LHCN-M2 (cell line): ENCODE data around the gene ARPC3. TPM values are rescaled to one million over a fixed set of nuclear protein-coding genes. Genes with fewer than 3 reads are reported as not detected.
A peak's percentile ranks its signal among the peaks of the same experiment; 100 is the strongest.
"Not testable (repeated sequence)": the region's sequence is repeated elsewhere in the genome, so short reads cannot be mapped to it uniquely, and the experiment has no call there.

Experiments
- DNase-seq: peaks from one replicate; pipeline ENCODE4 v3.0.0-alpha.2; 2012; ENCODE audit warnings: low read depth
- polyA plus RNA-seq: library from polyadenylated mRNA; unstranded; fragments of >200 nt; gene quantifications from one replicate; pipeline ENCODE4 v1.2.1, GENCODE V29; 2012; ENCODE audit warnings: missing spikeins
- total RNA-seq: library from RNA; depleted of rRNA; stranded (reverse); fragments of >200 nt; gene quantifications from 2 replicates; pipeline ENCODE4 v1.2.3, GENCODE V29; 2014; rRNA removed

The ARPC3 gene
- 348 and 595 TPM in 2 replicates for total RNA-seq
- polyA plus RNA-seq = 377 TPM

GRCh38 chr12:110449799-110450497 is at the start of gene ARPC3:
Gene ARPC3 (minus strand): TSS chr12:110450337. CDS start chr12:110450260, 77 bp downstream.
- DNase-seq = peak; percentile 89

GRCh38 chr12:110498984-110499706 is 49.0 kb upstream of the ARPC3 start:
- DNase-seq = peak; percentile 47

DNA sequence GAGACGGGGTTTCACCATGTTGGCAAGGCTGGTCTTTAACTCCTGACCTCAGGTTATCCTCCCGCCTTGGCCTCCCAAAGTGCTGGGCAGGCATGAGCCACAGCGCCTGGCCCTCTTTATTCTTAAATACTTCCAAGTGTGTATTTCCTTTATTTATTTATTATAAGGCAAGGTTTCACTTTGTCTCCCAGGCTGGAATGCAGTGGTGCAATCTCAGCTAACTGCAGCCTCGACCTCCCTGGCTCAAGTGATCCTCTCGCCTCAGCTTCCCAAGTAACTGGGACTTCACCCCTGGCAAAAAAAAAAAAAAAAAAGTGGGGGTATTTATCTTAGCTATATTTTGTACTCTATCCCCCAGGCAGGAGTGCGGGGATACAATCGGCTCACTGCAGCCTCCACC is 25.3 kb upstream of the ARPC3 start:
- DNase-seq = no peak

GRCh38 chr12:110468214-110469048 is 18.3 kb upstream of the ARPC3 start, which contains the start of the genes FAM216A and GPN3:
Gene FAM216A (plus strand): TSS chr12:110468845. CDS start chr12:110468876, 31 bp downstream.
Gene GPN3 (minus strand): TSS chr12:110468257. CDS start chr12:110468203, 54 bp downstream.
- DNase-seq = peak; percentile 98

DNA sequence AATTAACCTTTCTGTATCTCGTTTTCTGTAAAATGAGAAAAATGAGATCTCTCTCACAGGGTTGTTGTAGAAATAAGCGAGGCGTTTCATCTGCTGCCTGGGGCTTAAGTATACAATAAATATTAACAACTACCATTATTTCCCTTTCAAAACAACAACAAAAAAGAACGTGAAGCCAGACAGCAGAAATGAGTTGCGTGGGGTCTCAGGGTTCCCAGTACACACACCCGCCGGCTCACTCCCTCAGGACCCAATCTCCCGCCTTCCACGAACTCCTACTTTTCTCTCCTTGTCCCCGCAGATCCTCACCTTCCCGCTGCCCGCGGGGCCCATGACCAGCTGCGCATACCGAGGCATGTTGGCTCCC is 17.7 kb upstream of the ARPC3 start:
- DNase-seq = no peak

DNA sequence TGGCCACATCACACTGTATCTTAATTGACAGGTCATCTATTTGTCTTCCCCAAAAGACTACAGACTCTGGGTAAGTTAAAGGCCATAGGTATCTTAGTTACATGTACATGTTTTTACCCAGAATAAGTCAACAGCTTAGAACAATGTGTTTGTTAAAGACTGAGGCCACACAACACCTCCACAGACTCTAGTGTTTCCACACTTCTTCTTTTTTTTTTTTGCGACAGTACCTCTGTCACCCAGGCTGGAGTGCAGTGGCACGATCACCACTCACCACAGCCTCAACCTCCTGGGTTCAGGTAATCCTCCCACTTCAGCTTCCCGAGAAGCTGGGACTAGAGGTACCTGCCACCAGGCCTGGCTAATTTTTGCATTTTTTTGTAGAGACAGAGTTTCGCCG is 16.7 kb upstream of the ARPC3 start:
- no peak for DNase-seq

GRCh38 chr12:110465765-110466164 is 15.6 kb upstream of the ARPC3 start:
- DNase-seq = not testable (repeated sequence)

GRCh38 chr12:110465024-110465423 is 14.9 kb upstream of the ARPC3 start:
- DNase-seq = no peak

DNA sequence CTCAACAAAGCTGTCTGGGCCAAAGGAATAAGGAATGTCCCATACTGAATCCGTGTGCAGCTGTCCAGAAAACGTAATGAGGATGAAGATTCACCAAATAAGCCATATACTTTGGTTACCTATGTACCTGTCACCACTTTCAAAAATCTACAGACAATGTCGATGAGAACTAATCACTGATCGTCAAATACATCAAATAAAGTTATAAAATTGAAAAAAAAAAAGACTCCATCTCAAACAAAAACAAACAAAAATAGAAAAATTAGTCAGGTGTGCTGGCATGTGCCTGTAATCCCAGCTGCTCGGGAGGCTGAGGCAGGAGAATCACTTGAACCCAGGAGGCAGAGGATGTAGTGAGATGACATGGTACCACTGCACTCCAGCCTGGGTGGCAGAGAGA is 11.1 kb upstream of the ARPC3 start:
- not testable (repeated sequence) for DNase-seq

DNA sequence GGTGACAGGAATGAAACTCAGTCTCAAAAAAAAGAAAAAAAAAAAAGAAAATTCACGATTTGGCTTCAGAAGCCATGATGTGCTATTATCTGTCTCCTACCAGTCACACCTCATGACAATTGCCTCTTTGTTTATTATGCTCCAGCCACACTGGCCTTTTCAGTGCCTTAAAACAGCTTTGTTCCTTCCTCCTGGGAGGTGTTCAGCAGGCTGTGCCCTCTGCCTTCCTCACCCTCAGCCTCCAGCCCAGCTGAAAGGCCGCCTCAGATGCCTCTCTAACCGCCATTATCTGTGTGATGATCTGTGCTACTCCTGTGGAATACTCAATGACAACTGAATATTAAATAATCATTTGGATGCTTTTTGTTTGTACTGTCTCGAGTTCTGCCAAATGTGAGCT is 8.6 kb upstream of the ARPC3 start:
- DNase-seq = no peak

GRCh38 chr12:110453569-110454296 is 3.6 kb upstream of the ARPC3 start:
- no peak for DNase-seq

DNA sequence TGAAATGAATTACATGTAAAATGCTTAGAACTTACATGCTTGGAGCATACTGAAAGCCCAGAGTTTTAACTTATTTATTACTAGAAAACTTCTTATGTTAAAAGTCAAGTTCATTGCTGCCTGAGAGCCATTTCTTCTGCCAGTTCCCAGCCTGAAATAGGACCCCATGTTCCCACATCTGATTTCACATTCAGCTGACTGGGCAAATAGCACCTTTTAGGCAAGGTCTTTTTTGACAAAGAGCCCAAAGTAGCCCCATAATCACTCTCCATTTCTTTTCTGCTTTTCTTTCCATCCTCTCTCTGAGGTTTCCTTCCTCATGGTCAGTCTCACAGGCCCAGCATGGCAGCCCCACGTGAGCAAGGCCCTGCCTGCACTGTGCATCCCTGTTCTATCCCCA is 1.1 kb upstream of the ARPC3 start:
- DNase-seq = no peak

DNA sequence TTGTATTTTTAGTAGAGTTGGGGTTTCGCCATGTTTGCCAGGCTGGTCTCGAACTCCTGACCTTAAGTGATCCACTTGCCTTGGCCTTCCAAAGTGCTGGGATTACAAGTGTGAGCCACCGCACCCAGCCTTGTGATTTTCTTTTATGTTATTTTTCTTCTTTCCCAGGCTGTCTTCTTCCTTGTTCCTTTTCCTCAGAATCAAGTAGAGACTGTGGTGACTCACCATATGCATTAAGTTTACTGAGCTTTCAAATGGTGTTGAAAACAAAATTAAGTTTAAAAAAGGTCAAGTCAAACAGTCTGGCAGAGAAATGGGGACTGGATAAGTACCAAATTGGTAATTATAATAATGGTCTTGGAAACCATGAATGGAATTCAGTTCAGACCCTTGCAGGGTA is 5.7 kb downstream of the ARPC3 start:
- DNase-seq = no peak

- no peak for DNase-seq
Observed at GRCh38 chr12:110436231-110436630, 13.9 kb downstream of the ARPC3 start.

DNA sequence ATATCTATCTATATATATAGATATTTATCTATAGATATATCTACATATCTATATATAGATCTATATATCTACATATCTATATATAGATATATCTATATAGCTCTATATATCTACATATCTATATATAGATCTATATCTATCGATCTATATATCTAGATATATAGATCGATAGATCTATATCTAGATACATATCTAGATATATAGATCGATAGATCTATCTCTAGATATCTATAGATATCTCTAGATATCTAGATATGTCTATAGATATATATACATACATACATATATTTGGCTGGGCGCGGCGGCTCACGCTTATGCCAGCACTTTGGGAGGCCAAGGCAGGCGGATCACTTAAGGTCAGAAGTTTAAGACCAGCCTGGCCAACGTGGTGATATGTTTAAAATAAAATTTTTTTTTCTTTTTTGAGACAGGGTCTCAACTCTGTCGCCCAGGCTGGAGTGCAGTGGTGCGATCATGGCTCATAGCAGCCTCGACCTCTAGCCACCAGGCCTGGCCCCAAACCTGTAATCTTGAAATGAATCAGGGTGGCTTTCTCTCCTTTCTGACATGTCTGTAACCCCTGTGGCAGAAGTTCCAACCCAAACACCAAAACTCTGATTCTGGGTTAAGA is 18.1 kb downstream of the ARPC3 start:
- no peak for DNase-seq

DNA sequence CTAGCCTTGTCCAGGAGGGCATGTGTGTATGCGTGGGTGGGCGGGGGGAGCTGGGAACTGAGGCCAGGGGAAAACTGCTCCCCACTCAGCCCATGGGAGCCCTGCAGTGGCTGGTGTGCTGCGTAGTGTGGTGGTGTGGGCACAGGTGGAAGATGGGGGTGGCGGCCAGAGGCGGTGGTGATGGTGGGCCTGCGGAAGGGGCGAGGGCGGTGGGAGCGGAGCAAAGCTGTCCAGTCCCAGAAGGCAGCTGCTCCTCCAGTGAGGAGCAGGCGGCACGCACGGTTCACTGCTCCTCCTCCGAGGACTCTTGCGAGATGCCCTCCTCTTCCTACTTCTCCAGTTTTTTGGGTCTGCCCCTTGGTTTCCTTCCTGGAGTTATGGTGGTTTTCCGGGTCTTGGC is 20.5 kb downstream of the ARPC3 start:
- DNase-seq = not testable (repeated sequence)

DNA sequence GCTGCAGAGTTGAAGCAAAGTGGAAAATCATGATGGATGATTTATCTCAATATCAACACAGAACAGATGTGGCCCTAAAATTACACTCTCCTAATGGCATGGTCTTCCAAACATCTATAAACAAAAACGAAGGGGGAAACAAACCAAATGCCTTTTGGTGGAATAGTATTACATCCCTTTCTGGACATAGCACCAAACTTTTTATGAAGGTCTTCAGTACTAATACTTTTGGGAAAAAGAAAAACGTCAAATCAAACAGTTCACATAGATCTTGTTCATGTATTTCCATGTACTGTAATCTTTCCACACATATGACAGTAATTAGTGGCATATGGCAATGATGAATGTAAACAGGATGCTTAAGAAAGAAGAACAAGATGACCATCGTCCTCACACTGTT is 23.7 kb downstream of the ARPC3 start:
- no peak for DNase-seq

DNA sequence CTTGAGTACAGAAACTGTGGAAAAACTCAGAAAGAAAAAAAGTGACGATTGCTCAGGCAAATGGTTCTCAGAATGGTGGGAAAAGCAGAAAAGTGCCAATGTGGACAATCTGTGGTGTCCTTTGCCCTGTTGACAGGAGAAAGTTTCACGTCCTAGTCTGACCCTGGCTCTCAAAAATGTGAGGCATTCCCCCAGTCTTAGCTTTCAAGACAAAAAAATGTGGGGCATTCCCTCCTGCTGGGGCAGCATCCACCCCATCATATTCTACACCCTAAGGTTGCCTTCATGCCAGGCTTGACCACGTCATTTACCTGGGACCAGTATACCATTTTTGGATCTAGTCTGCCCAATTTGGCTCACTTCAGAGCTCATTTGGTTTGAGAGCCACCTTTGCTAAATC is 25.9 kb downstream of the ARPC3 start:
- no peak for DNase-seq

DNA sequence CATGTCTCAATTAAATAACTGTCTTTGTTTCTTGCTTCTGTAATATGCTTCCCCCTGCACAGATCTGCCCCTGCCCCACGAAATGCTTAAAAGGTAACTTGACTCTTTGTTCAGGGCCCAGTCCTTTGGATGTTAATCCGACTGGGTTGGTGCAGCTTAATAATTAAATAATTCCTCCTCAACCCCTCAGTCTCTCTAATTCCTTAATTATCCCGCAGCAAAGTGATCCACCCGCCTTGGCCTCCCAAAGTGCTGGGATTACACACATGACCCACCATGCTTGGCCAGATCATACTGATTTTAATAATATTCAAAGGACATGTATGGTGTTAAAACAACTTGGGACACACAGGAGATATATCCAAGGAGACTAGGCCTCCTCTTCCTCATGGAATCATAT is 28.4 kb downstream of the ARPC3 start:
- no peak for DNase-seq

DNA sequence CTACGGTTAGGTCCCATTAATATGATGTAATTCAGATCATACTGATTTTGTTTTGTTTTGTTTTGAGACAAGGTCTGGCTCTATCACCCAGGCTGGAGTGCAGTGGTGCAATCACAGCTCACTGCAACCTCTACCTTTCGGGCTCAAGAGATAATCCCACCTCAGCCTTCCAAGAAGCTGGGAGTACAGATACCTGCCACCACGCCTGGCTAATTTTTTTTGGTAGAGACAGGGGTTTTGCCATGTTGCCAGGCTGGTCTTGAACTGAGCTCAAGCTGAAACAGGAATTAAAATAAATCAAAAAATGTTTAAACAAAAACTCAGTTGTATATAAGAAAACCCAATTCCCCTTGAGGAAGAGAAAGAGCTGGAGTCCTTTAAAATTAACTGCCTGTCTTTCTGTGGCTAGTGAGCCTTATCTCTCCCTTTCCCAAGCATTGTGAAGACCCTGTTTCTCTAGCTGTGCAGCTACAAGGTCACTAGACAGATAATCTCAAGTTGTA is 28.9 kb downstream of the ARPC3 start:
- no peak for DNase-seq

GRCh38 chr12:110420644-110421043 is 29.5 kb downstream of the ARPC3 start:
- DNase-seq = not testable (repeated sequence)
